HG02588 (cell line): ENCODE measurements around the gene AMBP.

ENCODE experiments used
- ATAC-seq: cut with Tn5 transposase; IDR thresholded peaks from one replicate; pipeline ENCODE4 v1.9.1; 2021; ENCODE audit warnings: mild to moderate bottlenecking, moderate library complexity; ENCODE audit not compliant: unreplicated experiment

The AMBP gene

DNA sequence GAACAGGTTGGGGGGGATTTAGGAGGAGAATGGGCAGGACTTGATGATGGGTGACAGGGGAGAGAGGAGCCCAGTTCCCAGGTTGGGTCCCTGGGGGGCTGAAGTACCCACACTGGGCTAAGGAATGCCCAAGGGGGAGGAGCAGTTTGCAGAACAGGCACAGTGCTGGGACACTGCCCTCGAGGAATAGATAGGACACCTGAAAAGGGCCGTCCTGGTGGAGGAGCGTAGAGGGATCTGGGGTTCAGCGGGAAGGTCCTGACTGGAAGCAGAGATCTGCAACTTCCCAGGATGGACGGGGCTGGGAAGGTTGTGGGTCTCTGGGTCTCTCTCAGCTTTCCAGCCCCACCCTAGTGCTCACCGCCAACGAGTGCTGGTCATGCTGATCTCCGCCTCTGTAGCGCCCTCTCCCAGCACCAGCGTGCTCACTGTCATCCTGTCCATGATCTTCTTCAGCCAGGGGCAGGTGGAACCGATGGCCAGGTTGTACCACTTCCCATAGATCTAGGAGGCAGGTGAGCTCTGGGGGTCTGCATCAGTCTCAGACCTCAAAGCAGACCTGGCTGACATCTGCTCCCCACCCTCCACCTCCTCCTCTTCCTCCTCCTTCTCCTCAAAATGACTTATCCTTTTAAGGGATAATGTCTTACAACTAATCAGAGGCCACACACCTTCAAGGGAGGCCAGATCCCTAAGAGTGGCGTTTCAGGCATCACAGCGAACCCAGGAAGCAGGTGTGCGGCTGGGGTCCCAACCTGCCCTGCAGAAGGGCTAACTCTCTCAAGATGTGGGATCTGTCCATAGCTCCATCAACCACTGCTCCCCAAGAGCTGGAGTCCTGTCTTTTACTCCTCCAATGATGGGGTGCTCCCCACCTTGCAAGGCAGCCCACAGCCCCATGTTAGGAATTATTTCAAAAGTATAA is 1.6 kb downstream of the AMBP start:
- ATAC-seq = no peak

DNA sequence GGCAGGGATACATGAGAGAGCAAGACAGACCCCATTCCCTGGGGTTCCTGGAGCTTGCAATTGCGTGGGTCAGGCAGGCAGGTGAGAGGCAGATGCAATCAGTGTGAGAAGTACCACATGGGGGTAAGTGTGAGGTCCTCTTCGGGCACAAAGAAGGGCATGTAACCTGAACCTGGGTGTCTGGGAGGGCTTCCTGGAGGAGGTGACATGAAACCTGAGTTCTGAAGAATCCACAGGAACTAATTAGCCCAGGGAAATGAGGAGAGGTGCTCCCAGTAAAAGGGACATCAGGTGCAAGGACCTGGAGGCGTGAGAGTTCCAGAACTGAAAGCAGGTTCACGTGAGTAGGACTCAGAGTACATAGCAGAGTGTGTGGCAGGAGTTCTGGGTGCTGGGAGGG is 2.5 kb downstream of the AMBP start:
- no peak for ATAC-seq

DNA sequence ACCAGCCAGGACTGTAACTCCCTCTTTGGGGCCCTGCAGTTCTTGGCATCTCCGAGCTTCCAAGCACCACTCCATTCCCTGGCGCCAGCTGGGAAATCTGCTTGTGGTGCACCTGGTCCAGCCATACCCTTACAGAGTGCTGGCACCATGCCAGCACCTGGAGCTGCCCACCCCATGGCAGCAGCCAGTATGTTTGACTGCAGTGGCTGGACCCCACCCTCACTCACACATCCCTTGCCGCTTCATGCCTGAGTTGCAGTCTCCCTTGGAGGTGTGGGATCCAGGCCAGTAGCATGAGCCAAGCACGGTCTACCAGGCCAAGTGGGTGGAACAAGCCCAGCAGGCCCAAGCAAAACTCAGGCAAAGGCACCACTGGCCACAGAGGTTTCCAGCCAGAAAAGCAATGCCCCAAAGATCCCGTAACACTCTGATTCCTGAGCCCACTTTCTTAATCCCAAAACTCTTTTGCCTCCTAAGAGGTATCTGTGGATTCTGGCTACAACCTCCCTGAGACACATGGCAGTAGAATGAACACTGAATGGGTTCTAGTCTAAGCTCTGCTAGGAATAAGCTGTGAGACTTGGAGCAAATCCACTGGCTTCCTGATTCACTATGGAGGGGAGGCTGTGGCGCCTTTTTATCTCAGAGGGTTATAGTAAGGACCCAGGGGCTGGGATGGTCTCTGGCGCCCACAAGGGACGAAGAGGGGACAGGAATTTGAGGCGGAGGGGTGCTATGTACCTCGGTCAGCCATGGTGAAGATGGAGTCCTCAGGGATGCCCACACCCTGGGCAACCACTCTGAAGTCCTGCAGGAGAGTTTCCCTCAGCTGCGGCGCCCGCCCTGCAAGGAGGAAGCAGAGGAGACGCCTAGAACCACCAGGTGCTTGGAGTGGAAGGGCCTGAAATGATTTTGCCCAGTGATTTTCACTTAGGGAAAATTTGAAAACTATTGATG is 5.6 kb downstream of the AMBP start:
- ATAC-seq = no peak

DNA sequence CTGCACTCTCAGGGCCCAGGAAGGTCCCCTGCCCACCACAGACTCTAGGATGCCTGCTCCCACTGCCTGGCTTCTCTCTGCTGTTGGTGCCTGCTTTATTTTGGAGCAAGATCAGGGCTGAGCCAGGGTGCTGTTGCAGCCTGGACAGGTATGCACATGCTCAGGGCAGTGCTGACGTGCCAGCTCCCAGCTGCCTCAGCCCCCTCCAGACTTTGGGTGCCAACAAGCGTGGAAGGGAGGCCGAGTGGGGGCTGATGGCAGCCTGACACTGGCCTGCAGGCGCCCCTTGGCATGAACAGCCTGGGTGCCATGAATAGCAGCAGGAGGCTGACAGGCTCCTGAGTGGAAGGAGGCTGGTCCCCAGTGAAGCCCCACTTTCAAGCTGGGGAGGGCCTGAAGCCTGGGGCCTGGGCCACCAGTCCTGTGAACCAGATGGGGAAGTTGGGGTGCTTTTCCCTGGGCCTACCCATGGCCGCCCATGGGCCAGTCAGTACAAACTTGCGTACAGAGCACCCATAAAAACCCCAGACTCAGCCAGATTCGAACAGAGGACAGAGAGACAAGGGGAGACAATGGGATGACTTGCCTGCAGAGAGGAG is 6.8 kb downstream of the AMBP start:
- no peak for ATAC-seq

DNA sequence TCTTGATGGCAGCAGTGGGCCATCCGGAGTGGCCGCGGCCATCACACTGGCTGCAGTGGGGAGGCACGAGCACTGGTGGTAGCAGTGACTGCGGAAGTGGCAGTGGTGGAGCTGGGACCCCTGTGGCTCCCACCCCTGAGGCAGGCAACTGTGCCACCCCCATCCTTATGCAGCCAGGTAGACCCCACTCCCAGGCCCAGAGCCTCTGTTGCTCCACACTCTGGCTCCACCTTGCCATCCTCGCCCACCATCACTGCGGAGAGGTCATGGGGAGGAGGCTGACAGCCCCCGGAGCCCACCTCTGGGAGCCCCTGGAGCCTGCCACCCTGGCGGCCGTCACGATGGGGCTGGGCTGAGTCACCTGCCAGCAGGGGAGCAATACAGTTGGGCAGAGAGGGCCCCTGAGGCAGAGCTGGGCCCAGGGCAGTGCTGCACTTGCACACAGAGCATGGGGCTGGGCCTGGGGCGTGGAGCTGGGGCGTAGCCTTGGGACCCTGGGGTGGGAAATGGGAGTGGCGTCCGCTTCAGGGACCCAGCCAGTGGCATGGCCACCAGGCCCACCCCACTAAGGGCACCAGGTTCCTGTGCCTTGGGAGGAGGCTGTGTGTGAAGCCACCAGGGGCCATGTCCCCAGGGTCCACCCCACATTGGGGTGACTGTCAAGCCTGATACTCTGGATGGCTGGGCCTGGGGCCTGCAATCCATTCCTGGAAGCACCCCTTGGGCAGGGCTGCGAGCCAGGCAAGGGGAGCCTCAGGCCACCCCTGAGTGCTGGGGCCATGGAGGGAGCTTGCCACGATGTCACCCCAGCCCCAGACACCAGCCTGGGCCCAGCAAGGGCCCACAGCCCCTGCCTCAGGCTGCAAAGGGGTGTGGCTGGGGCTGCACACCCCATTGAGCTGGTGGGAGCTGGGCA is 7.7 kb downstream of the AMBP start:
- no peak for ATAC-seq

DNA sequence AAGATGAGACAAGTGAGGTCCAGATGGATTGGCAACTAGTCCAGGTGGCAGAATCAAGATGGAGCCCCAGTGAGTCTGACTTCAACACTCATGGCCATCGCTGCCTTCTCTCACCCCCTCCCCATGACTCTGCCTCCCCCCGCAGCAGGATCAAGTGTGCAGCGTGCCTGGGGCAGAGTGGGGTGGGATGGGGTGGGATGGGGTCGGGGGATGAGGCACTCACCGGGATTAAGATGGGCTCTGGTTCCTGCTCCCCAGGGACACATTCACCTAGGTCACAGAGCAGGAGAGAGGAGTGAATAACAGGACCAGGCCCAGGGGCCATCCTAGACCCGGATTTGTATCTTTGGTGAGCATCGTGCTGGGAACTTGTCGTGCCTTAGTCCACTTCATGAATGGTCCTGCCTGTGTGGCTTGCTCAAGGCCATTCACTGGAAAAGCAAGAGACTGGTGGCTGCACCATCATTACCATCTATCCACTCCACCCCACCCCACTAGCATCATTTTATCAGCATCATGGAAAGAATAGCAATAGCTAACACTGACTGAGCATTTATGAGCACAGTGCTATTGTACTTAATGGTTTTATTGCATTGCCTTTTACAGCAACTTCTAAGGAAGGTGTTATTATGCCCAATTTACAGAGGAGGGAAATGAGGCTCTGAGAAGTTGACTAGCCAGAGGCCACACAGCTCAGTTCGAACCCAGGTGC is 8.5 kb downstream of the AMBP start:
- no peak for ATAC-seq

DNA sequence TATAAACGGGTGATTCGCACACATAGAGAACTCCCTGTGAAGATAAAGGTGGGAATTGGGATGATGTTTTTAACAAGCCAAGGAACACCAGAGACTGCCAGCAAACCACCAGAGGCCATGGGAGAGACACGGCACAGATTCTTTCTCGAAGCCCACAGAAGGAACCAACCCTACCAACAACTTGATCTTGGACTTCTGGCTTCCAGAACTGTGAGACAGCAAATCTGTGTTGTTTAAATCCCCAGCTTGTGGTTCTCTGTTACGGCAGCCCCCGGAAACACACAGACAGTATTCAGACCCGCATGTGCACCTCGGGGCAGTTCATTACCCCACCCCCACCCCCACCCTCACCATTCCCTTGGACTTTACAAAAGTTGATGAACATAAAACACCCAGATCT is 12.8 kb downstream of the AMBP start:
- no peak for ATAC-seq

DNA sequence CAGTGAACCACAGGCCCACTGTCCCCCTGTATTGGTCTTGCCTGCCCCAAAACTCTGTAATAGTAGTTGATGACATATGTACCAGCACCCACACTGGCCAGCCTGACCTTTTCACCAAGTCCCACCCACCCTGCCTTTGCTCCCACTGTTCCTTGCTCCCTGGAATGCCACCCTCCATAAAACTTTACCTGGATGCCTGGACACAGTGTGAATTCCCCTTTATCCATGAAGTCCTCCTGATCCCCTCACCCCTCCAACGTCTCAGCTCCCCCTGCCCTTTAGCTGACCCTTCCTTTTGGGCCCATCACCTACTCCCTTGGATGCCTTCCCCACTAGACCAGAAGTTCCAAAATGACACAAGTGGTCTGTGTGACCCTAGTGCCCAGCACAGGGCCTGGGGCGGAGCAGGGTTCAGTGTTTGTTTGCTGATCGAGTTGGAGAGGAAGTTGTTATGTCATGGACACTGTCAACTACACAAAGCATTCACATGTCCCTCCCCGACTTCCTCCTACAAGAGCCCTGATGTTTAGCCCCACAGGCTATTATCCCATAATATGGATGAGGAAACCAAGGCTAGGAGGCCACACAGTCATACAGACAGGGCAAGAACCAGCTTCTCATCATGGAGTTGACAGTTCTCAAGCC is 16.1 kb downstream of the AMBP start:
- no peak for ATAC-seq

DNA sequence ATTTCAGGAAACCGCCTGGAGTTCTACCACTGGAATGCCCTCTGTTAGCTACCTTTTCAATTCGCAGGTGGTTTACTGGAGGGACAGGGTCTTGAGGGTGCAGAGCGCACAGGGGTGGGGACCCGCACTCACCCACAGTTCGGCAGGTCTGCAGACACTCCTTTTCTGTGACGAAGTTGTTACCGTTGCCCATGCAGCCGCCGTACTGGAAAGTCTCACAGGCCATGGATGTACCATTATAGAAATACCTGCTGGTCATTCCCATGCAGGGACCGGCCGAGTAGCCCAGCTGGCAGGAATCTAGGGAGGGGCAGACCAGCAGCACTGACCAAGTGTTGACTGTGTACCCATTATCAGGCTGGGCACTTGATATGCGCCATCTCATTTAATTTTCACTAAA is 16.8 kb downstream of the AMBP start:
- no peak for ATAC-seq

DNA sequence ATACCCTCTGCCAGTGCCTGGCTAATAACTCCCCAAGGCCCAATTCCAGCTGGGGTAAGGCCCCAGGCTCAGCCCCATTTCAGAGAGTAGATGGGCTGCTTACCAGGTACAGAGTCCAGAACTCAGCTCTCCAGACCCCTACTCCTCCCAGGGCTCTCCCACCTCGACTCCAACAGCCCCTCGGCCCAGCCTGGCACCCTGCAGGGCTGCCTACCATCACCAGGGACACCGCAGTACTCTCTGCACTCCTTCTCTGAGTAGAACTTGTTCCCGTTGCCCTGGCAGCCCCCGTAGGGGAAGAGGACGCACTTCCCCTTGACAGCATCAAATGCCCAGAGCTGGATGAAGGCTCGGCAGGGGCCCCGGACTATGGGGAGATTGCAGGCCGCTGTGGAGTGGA is 17.4 kb downstream of the AMBP start:
- ATAC-seq = no peak

DNA sequence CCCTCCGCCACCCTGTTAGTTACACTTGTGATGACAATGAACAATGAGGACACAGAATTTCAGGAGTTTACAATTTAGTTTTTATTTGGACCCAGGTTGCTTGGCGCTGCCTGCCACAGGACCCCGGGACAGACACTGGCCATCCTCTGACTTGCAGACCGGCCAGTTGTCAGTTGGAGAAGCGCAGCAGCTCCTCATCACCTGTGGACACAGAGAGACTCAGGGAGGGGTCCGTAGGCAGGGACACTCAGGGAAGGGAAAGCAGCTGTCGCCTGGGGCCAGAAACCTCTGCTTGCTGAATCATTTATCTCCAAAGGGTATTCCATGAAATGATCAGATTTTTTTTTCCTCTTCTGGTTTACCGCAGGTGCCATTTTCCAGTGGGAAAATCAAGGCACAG is 18.0 kb downstream of the AMBP start:
- ATAC-seq = no peak

DNA sequence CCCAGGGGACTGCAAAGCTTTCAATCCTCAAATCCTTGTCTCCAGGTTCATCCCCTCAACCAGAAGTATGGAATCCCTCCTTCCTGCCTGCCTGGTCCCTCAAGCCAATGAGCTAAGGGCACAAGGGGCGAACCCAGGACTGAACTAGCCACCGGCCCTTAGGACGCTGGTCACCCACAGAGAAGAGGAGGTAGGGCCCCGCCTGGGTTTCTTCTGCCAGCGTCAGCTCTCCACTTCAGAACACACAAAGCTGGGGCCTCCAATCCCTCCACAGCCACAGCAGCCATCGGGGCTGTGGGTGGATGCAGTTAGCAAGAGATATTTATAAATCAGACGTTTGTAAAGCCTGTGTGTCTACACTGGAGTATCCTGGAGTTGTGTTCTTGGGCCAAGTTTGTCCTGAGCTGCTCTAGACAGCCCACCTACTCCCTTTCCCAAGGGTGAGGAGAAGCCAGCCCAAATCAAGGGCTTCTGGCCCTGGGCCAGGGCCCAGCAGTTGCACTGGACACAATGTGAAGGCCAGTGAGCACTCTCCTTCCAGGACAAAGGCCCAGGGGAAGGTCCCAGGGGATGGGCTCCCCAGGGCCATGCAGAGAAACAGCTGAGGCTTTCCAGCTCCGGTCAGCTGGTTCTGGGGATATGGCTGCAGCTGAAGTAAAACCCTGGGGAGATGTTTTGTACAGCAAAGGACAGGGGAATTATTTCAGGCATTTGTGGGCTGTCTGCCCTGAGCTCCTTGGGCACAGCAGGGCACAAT is 18.9 kb downstream of the AMBP start:
- ATAC-seq = no peak

DNA sequence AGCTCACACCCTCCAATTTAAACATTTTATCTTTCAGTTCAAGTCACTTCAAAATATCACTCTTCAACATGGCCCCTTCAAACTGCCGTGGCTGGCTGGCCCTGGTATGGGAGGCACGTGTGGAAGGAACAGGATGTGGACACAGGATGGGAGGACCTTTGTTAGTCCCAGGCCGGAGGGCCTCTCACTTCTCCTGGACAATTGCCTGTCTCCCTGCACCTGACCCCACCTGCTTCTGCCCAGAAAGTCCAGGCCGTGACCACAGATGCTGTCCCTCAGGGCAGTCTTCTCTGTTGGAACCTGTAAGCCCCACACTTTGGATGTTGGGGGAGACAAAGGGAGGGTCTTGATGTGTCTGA is 19.4 kb downstream of the AMBP start:
- ATAC-seq = no peak

DNA sequence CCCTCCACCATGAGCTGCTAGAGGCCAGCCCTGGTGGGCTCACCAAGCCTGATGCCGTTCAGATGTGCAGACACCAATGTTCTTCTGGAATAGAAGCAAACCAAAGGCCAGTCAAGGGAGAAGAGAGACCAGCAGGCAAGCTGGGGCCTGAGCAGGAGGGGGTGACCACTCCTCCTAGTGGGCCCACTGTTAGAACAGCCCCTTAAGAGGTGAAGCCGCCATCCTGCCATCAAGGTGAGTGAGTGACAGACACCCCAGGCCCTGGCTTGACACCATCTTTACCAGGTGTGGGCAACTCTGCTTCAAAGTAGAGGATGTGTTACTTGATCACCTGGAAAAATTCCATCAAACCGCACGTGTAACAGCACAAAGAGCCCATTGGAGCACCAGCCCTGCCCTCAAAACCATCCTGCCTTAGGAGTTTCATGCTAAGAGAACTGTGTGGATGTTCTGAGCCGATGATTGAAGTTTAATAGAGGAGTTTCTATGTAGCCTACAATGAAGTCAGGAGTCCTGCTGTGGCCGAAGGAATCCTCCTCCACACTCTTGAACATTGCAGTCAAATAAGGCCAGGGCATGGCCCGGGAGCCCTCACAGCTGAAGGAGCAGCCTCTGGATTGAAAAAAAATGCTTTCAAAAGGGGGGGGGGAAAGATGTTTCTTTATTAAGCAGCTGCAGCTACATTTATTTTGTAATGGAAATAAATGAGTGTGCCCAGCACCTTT is 20.8 kb downstream of the AMBP start:
- ATAC-seq = no peak

DNA sequence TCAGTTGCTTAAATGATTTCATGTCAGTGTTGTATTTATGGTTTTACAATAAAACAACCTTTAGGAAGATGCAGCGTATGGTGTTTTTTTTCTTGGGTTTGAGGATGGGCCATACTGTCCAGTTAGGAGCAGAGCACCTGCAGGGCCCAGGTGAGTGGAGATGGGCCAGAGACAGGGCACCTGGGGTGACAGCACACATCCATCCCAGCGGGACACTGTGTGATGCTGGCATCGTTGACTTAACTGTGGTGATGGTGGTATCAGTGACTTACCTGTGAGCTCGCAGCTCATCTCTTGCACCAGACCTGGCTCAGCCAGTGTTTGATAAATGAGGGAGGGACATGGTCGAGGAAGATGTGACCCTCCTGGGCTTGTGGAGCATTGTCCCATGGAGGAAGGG is 21.6 kb downstream of the AMBP start:
- ATAC-seq = no peak

DNA sequence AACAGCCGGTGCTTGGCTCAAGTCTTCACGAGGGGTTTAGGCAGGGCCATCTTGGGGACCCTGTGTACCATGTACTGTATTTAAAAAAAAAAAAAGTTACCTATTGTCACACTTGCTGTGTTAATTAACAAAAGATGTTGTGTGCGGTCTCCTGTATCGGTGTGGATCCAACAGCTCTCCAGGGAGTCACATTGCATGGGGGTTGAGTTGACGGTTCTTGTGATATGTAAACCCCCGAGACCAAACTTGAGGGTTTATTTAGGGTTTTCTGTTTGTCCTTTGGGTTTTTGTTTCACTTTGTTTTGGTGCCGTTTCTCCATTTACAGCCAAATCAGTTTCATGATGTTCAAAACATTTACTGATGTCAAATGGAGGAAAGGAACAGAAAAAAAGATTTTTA is 22.2 kb downstream of the AMBP start:
- ATAC-seq = no peak

DNA sequence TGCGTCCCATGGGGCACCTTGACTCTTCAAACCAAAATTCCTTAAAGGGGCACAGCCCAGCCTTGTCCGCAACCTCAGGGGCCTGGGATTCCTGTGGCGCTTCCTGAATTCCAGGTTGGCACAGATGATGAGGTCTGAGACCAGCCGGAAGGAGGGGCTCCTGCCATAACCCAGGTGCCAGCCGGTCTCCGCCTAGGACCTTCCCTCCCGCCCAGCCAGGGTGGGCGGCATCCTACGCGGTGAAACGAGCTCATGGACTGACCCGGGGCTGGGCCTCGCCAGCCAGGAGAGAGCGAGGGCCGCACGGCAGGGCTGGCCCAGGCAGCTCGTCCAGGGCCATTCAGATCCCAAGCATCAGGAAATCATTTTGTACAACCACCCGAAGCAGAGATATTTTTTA is 23.0 kb downstream of the AMBP start:
- no peak for ATAC-seq

DNA sequence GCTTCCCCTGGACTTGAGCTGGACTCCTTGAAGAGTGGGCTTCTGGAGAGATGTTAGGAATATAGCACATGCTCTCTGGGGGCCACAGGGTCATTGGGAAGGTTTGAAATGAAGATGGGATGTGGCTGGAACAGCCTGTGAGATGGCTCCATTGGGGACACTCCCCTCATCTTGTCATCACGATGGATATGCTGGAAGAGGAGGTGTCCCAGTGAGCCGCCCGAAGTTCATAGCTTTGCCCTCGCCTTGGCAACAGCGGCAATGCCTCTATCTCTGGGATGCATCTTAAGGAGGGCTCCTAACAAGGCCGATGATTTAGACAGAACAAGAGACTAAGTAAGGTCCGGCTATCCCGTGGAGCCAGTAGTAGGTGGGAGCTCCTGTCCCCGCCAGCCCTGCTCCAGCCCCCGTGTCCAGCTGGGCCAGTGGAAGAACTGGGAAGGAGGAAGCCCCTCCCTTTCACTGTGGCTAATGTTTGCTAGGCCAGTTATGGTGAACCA is 23.9 kb downstream of the AMBP start:
- ATAC-seq = no peak
